Kidney epithelial cell (primary cell): ENCODE data around the gene COMMD4. TPM values are rescaled to one million over a fixed set of nuclear protein-coding genes. Genes with fewer than 3 reads are reported as not detected.

Source experiments
- DNase-seq: peaks from one replicate; pipeline ENCODE4 v3.0.0-alpha.2; 2010; ENCODE audit warnings: low read depth
- H3K27me3 ChIP-seq: 2 replicates; pipeline ENCODE4 v1.6.0; 2011; ENCODE audit warnings: low read length; ENCODE audit not compliant: control insufficient read depth, insufficient read depth
- H3K36me3 ChIP-seq: 2 replicates; pipeline ENCODE4 v1.5.1; 2011; ENCODE audit warnings: low read length; ENCODE audit not compliant: control insufficient read depth, insufficient read depth
- H3K4me3 ChIP-seq: 2 replicates; pipeline ENCODE4 v1.5.1; 2011; ENCODE audit warnings: low read depth, mild to moderate bottlenecking, control low read depth, low read length
- total RNA-seq: library from RNA; depleted of rRNA; stranded (reverse); fragments of >200 nt; gene quantifications from 2 replicates; pipeline ENCODE4 v1.2.3, GENCODE V29; 2015
- TF ChIP-seq, protein P1 (sequence below): IDR thresholded peaks from 2 replicates; pipeline ENCODE4 v1.5.1; 2011; ENCODE audit warnings: mild to moderate bottlenecking, moderate library complexity, low read length, control low read depth, inconsistent platforms; ENCODE audit not compliant: insufficient read depth, poor library complexity, severe bottlenecking

COMMD4 gene
- total RNA-seq, 1 donor from 2014 or later = 119 TPM

DNA sequence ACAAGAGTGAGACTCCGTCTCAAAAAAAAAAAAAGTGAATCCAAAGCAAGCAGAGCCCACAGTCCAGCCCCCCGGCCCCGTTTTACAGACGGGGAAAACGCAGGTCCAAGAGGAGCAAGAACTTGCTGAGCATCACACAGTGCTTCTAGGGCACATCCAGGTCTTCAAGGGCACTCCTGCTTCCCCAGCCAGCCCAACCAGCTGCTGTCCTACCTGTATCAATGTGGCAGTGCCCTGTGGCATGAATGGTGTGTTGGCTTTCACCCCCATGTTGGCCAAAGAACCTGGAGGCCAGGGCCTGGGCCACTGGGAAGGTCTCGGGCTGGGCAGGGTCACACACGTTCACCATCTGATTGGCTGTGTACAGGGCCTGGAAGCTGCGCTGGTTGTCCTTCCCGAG lies 27.9 kb downstream of the COMMD4 start:
- Histone ChIP-seq H3K27me3 (no peaks in the 10 kb centered on the region), H3K4me3 (no peak overlapping the region), H3K36me3 (peaks cover 4% of the 10 kb centered on the region)
- TF ChIP-seq, protein P1, sequence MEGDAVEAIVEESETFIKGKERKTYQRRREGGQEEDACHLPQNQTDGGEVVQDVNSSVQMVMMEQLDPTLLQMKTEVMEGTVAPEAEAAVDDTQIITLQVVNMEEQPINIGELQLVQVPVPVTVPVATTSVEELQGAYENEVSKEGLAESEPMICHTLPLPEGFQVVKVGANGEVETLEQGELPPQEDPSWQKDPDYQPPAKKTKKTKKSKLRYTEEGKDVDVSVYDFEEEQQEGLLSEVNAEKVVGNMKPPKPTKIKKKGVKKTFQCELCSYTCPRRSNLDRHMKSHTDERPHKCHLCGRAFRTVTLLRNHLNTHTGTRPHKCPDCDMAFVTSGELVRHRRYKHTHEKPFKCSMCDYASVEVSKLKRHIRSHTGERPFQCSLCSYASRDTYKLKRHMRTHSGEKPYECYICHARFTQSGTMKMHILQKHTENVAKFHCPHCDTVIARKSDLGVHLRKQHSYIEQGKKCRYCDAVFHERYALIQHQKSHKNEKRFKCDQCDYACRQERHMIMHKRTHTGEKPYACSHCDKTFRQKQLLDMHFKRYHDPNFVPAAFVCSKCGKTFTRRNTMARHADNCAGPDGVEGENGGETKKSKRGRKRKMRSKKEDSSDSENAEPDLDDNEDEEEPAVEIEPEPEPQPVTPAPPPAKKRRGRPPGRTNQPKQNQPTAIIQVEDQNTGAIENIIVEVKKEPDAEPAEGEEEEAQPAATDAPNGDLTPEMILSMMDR = no peak
- DNase-seq = no peak

- Histone ChIP-seq H3K4me3 (no peak overlapping the region), H3K27me3 (no peaks in the 10 kb centered on the region), H3K36me3 (peaks cover 1% of the 10 kb centered on the region)
- no peak for DNase-seq
- TF ChIP-seq, protein P1 = no peak
These were observed 29.0 kb downstream of the COMMD4 start for GRCh38 chr15:75364881-75365280.

DNA sequence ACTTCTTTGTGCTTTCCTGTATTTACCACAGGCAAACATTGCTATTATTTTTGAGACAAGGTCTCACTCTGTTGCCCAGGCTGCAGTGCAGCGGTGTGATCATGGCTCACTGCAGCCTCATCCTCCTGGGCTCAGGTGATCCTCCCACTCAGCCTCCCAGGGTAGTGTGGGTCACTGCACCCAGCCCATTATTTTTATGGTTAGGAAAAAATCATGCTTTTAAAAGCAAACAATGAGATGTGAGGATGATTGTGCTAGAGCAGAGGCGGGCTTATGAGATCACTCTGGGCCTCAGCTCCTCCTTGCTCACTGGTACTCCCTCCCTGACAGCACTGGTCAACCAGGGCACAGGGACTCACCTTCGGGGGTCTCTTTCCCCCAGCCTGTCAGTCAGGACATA lies 30.3 kb downstream of the COMMD4 start:
- H3K4me3 ChIP-seq = no peak overlapping the region
- DNase-seq = no peak
- no peaks in the 10 kb centered on the region for H3K27me3 ChIP-seq
- H3K36me3 ChIP-seq = peaks cover 1% of the 10 kb centered on the region
- TF ChIP-seq, protein P1 = no peak

DNA sequence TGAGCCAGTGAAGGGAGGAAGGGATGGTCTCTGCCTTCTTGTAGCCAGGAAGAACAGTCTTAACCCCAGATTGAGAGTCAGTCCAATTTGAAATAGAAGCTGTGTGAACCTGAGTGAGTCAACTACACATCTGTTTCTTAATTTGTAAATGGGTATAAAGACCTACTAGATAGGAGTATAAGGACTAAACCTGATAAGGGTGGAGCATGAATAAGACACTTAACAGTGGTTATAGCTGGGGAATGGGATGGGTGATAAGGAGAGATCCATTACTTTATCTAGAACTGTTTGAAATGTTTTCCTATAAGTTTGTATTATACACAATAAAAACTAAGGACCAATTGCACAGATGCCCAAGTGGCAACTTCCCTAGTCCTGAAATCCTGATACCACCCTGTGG lies 31.1 kb downstream of the COMMD4 start:
- Histone ChIP-seq H3K36me3 (peaks cover 3% of the 10 kb centered on the region), H3K4me3 (no peak overlapping the region)

GRCh38 chr15:75367406-75367912 lies 31.6 kb downstream of the COMMD4 start:
- DNase-seq = no peak
- TF ChIP-seq, protein P1 = no peak
- peaks cover 3% of the 10 kb centered on the region for H3K36me3 ChIP-seq

More for the DNA sequence above, 31.1 kb downstream of the COMMD4 start:
- H3K27me3 ChIP-seq = no peaks in the 10 kb centered on the region
- TF ChIP-seq, protein P1 = no peak
- no peak for DNase-seq

GRCh38 chr15:75367913-75368688 lies 32.2 kb downstream of the COMMD4 start, which contains the start of gene MAN2C1:
Gene MAN2C1 (minus strand): TSS chr15:75368607. CDS start chr15:75368583, 24 bp downstream.
- peak; percentile 92 for DNase-seq
- H3K4me3 ChIP-seq = peak within 1 kb of the TSS; percentile 83
- no peaks in the 10 kb centered on the region for H3K27me3 ChIP-seq
- H3K36me3 ChIP-seq = peaks cover 3% of the 10 kb centered on the region
- TF ChIP-seq, protein P1 = peak; percentile 89

More at GRCh38 chr15:75367406-75367912, 31.6 kb downstream of the COMMD4 start:
- Histone ChIP-seq H3K4me3 (peak overlapping the region; percentile 83), H3K27me3 (no peaks in the 10 kb centered on the region)
